ENCODE data around the gene CLIC4.
"Not testable (repeated sequence)": the region's sequence is repeated elsewhere in the genome, so short reads cannot be mapped to it uniquely, and the experiment has no call there.

Gene CLIC4

GRCh38 chr1:24732186-24732885 is 12.9 kb upstream of the CLIC4 start:
- H3K27me3 ChIP-seq (replicated peaks; ENCODE audit: control insufficient read depth, insufficient read depth, low read length) = no peaks in the 10 kb centered on the region
- TF ChIP-seq, protein P1, sequence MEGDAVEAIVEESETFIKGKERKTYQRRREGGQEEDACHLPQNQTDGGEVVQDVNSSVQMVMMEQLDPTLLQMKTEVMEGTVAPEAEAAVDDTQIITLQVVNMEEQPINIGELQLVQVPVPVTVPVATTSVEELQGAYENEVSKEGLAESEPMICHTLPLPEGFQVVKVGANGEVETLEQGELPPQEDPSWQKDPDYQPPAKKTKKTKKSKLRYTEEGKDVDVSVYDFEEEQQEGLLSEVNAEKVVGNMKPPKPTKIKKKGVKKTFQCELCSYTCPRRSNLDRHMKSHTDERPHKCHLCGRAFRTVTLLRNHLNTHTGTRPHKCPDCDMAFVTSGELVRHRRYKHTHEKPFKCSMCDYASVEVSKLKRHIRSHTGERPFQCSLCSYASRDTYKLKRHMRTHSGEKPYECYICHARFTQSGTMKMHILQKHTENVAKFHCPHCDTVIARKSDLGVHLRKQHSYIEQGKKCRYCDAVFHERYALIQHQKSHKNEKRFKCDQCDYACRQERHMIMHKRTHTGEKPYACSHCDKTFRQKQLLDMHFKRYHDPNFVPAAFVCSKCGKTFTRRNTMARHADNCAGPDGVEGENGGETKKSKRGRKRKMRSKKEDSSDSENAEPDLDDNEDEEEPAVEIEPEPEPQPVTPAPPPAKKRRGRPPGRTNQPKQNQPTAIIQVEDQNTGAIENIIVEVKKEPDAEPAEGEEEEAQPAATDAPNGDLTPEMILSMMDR (IDR thresholded peaks at IDR 0.05; ENCODE audit: insufficient read depth, low read length, poor library complexity, severe bottlenecking) = no peak
- H3K36me3 ChIP-seq (ENCODE audit: control insufficient read depth, insufficient read depth, low read length) = no peaks in the 10 kb centered on the region
- no peak overlapping the region for H3K4me3 ChIP-seq (replicated peaks; ENCODE audit: low read depth, low read length)
- no peak for DNase-seq (ENCODE audit: extremely low read depth, insufficient read length)

DNA sequence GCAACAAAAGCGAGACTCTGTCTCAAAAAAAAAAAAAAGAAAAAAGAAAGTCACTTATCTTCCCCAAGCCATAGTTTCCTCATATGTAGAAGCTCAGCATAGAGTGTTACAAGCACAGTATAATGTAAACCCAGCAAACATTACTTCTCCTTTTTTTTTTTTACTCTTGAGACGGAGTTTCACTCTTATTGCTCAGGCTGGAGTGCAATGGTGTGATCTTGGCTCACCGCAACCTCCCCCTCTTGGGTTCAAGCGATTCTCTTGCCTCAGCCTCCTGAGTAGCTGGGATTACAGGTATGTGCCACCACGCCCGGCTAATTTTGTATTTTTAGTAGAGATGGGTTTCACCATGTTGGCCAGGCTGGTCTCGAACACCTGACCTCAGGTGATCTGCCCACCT is 11.9 kb upstream of the CLIC4 start:
- peak; percentile 53 for DNase-seq (ENCODE audit: extremely low read depth, insufficient read length)
- not testable (repeated sequence) for H3K27me3 ChIP-seq (replicated peaks; ENCODE audit: control insufficient read depth, insufficient read depth, low read length); H3K4me3 ChIP-seq (replicated peaks; ENCODE audit: low read depth, low read length); H3K36me3 ChIP-seq (ENCODE audit: control insufficient read depth, insufficient read depth, low read length)

- no peak overlapping the region for H3K4me3 ChIP-seq (replicated peaks; ENCODE audit: low read depth, low read length)
- TF ChIP-seq, protein P1 (IDR thresholded peaks at IDR 0.05; ENCODE audit: insufficient read depth, low read length, poor library complexity, severe bottlenecking) = no peak
Observed at GRCh38 chr1:24735156-24735508, 10.1 kb upstream of the CLIC4 start.

GRCh38 chr1:24735509-24736375 is 9.5 kb upstream of the CLIC4 start:
- H3K4me3 ChIP-seq (replicated peaks; ENCODE audit: low read depth, low read length) = no peak overlapping the region
- no peaks in the 10 kb centered on the region for H3K27me3 ChIP-seq (replicated peaks; ENCODE audit: control insufficient read depth, insufficient read depth, low read length)
- TF ChIP-seq, protein P1 (IDR thresholded peaks at IDR 0.05; ENCODE audit: insufficient read depth, low read length, poor library complexity, severe bottlenecking) = no peak
- no peaks in the 10 kb centered on the region for H3K36me3 ChIP-seq (ENCODE audit: control insufficient read depth, insufficient read depth, low read length)
- no peak for DNase-seq (ENCODE audit: extremely low read depth, insufficient read length)

More at GRCh38 chr1:24735156-24735508, 10.1 kb upstream of the CLIC4 start:
- no peaks in the 10 kb centered on the region for H3K36me3 ChIP-seq (ENCODE audit: control insufficient read depth, insufficient read depth, low read length)
- H3K27me3 ChIP-seq (replicated peaks; ENCODE audit: control insufficient read depth, insufficient read depth, low read length) = no peaks in the 10 kb centered on the region
- no peak for DNase-seq (ENCODE audit: extremely low read depth, insufficient read length)

GRCh38 chr1:24737368-24738117 is 7.7 kb upstream of the CLIC4 start:
- H3K4me3 ChIP-seq (replicated peaks; ENCODE audit: low read depth, low read length) = no peak overlapping the region
- TF ChIP-seq, protein P1 (IDR thresholded peaks at IDR 0.05; ENCODE audit: insufficient read depth, low read length, poor library complexity, severe bottlenecking) = no peak
- H3K27me3 ChIP-seq (replicated peaks; ENCODE audit: control insufficient read depth, insufficient read depth, low read length) = no peaks in the 10 kb centered on the region
- no peak for DNase-seq (ENCODE audit: extremely low read depth, insufficient read length)
- H3K36me3 ChIP-seq (ENCODE audit: control insufficient read depth, insufficient read depth, low read length) = no peaks in the 10 kb centered on the region

DNA sequence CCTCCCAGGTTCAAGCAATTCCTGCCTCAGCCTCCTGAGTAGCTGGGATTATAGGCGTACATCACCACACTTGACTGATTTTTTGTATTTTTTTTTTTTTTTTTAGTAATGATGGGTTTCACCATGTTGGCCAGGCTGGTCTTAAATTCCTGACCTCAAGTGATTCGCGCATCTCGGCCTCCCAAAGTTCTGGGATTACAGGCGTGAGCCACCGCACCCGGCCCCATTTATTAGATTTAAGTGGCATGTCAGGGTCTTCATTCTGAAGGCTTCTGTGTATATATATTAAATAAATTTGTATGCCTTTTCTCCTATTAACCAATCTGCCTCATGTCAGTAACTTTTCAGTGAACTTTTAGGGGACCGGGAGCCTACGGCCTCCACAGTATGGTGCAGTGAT is 6.0 kb upstream of the CLIC4 start:
- no peak for DNase-seq (ENCODE audit: extremely low read depth, insufficient read length)
- Histone ChIP-seq H3K36me3 (ENCODE audit: control insufficient read depth, insufficient read depth, low read length) (no peaks in the 10 kb centered on the region), H3K4me3 (replicated peaks; ENCODE audit: low read depth, low read length) (no peak overlapping the region), H3K27me3 (replicated peaks; ENCODE audit: control insufficient read depth, insufficient read depth, low read length) (no peaks in the 10 kb centered on the region)
- TF ChIP-seq, protein P1 (IDR thresholded peaks at IDR 0.05; ENCODE audit: insufficient read depth, low read length, poor library complexity, severe bottlenecking) = no peak

All from GM06990 (cell line).